A172 (cell line): ENCODE data around the gene RECQL5. TPM values are rescaled to one million over a fixed set of nuclear protein-coding genes. Genes with fewer than 3 reads are reported as not detected.
A peak's percentile ranks its signal among the peaks of the same experiment; 100 is the strongest.

Source experiments
- DNase-seq: peaks from one replicate; pipeline ENCODE4 v3.0.0-alpha.2; 2015; ENCODE audit warnings: low spot score
- total RNA-seq: library from RNA; depleted of rRNA; stranded (reverse); fragments of >200 nt; shearing (Covaris generic); gene quantifications from 2 replicates; pipeline ENCODE4 v1.2.3, GENCODE V29; 2014

RECQL5 gene
- total RNA-seq, 1 experiment from 2014 or later, result 18.0 TPM

DNA sequence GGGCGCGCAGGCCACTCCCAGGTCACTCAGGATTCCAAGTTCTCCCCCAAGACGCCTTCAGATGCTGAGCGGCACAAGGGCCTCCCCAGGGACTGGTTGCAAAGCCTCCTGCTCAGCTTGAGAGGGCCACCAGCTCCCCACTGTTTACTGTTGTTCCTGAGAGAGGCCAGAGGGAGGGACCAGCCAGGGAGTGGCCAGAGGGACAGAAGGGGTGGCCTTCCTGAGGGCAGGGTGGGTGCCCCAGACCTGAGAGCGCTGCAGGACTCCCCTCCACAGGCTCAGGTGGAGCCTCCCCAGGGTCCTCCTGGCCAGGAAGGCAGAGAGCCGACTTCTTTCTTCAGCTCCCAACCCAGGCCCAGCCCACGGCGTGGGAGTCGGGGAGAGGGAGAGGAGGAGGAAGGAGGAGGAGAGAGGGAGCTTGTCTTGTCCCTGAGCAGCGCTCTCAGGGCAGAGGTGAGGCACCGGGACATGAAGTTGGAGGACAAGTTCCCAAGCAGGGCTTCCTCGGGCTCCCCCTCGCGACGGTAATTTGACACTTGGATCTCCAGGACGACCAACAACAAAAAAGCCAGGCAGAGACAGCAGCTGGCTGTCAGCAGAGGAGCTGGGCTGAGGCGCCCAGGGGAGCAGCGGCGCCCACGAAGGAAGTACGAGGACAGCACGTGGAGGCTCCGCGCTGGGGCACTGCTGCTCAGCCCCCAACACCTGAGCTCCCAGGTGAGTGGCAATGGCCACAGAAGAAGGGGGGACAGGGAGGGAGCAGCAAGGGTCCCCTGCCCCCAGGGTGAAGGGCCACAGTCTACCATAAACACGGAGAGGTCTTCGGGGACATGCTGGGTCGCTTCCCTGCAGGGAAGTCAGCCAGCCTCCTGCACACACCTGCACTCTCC, 33.2 kb downstream of the RECQL5 start:
- peak; percentile 87 for DNase-seq

DNA sequence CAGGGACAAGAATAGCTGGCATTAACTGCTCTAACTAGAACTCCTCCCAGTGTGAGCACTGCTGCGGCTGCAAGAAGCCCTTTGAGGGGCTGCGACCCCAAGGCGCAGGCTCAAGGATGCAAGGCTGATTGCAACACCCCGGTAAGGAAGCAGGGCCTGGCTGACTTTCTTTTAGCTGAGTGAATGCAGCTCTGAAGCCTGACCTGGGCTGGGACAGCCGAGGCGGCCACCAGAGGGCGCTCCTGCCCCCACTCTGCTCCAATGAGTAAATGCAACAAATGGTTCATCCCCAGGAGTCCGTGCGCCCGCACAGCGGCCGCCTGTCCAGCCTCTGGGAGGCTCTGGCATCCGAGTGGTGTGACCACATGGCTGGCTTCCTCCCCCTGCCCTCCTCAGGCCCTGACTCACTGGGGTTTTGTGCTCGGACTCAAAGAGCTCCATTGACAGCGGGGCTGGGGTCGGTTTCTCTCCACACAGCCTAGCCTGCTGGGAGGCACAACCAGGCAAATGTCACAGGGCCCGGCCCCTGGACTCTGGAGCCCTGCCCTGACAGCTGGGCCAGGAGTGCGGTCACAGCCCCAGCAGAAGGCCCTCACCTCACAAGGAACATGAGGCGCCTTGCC, 34.0 kb downstream of the RECQL5 start, which contains the start of gene SMIM5:
TSS of gene SMIM5 (plus strand) at position 572 of the 623 bp plus-strand sequence. CDS start 6,768 bp downstream, outside the sequence.
- peak; percentile 81 for DNase-seq

DNA sequence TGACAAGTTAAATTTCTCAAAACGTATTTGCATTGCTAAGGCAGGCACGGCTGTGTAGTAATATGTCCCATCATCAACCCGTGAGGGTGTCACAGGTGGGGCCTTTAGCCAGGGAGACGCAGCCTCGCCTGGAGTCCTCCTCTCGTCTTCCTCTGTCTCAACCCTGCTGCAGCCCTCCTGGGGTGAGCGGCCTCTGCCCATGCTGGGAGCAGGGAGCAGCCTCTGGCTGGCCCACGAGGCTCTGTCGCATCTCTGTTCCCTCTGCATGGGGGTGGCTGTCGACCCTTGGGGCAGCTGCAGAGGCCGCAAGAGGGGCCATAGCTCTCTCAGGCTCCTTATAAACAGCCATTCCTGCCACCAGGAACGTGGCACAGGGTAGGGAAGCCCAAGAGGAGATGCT, 34.5 kb downstream of the RECQL5 start:
- DNase-seq, result no peak

DNA sequence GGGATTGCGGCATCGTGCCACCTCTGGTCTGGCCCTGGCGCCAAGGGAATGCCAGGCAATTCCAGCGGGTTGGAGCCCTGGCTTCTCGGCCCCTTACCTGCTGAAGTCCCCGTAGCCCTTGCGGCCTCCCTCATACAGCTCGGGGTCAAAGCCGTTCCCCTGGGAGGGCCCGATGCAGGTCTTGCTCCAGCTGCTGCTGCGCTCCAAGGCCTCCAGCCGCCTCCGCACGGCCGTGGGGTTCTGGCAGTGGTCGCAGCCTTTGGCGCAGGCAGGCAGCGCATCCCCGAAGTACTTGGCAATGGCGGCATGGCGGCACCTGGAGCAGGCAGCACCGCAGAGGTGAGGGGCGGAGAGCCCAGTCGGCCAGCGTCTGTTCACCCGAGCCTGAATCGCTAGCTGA, 35.6 kb downstream of the RECQL5 start:
- no peak for DNase-seq

DNA sequence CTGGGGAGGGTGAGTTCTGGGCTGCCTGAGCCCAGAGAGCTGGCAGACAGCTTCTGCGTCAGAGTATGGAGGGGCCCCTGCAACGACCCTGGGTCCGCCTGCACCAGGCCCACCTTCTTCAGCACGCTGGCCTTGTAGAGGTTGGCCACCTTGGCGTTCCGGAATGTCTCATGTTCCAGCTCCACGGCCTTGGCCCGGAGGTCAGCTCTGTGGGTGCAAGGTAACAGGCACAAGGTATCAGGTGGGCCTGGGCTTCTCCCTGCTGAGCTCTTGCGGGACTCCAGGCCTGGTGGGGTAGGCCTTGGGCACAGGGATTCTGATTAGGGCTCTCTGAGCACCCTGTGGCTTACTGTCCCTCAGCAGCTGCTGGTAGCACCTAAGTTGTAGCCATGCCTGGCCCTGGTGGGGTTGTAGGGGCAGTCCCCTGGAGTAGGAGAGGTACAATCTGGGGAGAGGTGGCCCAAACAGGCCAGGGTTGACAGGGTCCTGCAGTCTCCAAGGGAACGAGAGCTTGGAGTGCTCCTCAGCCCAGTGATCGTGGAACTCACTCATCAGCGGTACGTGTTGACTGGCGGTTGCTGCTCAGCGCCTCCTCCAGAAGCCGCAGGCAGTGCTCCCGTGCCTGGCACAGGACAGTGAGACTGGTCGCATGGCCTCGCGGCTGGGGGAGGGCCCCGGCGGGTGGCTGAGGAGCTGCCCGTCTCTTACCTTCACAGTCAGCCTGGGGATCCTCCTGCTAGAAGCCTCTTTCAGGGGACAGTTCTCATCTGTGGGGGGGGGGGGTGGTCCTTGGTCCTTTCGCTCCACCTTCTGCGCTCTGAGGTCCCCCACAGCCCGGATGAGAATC, 36.7 kb downstream of the RECQL5 start:
- DNase-seq, result no peak

DNA sequence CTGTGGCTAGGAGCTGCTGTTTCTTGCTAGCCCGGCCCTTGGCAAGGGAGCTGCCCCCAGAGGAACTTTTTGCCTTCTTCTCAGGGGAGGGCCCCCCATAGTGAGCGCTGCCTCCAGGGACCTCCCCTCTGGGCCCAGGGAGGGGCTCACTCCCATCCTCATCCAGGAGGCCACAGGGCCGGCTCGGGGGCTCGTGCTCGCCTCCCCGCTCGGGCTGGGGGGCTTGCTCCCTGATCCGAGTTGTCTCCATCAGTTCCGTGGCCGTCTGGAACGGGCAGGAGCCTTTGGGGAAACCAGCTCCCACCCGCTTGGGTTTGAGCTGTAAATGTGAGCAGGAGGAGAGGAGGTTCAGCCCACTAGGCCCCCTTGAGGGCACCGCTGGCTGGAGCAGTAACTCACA, 37.8 kb downstream of the RECQL5 start:
- no peak for DNase-seq

DNA sequence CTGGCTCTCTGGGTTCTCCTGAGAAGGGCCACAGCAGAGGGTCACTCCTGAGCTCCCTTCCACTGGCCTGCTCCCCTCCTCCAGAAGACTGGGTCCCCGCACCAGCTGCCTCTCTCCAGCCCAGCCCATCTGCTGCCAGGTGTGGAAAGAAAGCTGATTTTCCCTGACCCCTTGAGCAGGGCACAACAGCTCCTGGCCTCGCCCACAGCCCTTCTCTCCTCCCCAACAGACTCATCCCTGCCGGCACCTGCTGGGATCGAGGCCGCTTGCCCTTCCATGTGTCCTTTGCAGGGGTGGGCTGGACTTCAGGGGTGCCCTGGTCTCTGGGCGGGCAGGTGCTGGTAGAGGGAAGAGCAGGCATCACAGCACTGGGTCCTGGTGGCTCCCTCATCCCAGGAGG, 38.5 kb downstream of the RECQL5 start:
- DNase-seq, result no peak

DNA sequence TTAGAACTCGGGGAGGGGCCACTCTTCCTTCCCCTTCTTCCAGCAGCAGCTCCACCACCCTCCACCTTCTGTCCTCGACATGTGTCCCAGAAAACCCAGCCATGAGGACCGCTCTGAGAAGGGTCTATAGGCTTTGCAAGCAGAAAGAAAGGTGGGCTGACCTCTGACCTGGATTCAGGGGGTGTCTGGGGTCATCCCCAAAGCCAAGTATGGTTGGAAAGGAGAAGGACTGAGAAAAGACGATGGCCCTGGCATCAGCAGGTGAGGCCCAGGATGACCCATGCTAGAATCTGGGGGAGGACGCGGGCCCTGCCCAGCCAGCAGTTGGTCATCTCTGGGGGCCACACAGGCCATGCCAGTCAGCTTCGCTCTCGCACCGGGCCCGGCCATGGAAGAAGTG, 39.9 kb downstream of the RECQL5 start:
- no peak for DNase-seq

DNA sequence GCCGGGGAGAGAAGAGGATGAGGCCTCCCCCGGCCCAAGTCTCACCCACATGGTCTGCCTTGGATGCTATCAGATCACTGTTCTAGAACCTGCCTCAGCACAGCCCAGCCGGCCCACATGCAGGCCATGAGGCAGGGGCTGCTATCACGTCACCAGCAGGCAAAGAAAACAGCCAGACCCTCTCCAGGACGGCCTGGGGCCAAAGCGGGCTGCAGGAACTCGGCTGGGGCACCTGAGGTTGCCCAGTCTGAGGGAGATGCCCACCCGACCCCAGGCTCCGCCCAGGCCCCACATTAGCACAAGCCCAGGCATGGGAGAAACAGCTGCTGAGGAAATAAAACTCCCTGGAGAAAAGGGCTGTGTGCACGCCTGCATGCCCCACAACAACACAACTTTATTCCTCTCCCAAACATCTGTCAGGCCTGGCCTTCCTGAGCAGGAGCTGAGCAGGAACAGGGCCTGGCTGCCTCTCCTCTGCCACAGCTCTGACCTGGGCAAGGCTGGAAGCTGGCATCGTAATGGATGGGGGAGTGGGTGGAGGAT, 40.4 kb downstream of the RECQL5 start:
- no peak for DNase-seq

DNA sequence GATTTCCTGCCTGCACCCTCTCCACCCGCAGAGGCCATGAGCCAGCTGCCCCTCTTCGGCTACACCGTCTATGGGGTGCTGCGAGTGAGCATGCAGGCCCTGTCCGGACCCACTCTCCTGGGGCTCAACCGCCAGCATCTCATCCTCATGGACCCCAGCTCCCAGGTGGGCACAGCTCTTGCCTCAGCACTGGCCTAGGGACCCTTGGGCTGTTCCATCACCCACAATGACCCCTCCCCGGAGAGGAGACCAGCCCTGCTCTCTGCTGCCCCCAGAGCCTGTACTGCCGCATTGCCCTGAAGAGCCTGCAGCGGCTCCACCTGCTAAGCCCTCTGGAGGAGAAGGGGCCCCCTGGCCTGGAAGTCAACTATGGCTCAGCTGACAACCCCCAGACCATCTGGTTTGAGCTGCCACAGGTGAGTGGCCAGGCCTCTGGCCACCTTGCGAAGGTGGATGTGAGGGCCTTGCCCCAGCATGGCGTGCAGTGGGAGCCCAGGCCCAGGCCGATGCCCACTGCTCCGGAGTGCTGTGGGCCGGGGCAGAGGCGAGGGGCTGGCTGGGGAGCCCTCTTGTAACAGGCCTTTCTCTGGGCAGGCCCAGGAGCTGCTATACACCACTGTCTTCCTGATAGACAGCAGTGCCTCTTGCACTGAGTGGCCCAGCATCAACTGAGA, 41.0 kb downstream of the RECQL5 start:
- DNase-seq, result peak; percentile 18

DNA sequence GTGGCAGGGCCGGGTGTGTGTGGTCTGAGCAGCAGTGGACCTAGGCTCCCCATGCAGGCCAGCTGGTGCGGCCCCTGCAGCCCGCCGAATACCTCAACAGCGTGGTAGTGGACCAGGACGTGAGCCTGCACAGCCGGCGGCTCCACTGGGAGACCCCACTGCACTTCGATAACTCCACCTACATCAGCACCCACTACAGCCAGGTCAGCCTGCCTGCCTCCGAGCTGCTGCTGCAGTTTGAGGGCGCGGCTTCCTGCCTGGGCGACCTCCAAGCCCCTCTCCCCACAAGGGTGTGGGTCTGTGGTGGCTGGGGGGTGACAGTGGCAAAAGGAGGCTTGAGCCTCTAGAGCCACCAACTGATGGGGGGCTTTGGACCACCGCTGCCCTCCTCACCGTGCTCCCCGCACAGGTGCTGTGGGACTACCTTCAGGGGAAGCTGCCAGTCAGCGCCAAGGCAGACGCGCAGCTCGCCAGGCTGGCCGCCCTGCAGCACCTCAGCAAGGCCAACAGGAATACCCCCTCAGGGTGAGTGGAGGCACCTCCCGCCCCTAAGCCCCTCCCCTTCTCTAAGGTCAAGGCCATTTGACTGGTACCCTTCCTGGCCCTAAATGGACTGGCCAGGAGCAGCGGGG, 42.1 kb downstream of the RECQL5 start:
- no peak for DNase-seq

DNA sequence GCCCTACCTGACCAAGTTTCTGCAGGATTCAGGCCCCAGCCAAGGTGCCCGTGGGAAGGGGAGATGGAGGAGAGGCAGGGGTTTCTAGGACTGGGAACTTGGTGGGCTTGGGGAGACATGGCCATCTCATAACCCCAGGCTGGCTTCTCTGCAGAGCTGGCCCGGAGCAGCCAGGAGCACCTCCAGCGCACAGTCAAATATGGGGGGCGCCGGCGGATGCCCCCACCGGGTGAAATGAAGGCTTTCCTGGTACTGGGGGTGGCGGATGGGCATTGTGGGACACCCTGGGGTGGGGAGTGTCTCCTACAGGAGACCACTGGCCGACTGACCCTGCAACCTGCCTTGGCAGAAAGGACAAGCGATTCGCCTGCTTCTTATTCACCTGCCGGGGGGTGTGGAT, 42.9 kb downstream of the RECQL5 start:
- DNase-seq, result no peak

DNA sequence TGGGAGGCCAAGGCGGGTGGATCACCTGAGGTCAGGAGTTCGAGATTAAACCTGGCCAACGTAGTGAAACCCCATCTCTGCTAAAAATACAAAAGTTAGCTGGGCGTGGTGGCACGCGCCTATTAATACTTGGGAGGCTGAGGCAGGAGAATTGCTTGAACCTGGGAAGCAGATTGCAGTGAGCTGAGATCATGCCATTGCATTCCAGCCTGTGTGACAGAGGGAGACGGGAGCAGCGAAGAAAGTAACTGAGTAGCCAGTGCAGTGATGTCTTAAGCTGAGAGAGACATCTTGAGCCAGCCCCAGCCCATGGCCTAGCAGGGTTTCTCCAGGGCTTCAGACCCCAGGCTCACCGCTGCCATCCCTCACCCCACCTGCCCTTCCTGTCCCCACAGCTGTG, 43.6 kb downstream of the RECQL5 start:
- peak; percentile 23 for DNase-seq

DNA sequence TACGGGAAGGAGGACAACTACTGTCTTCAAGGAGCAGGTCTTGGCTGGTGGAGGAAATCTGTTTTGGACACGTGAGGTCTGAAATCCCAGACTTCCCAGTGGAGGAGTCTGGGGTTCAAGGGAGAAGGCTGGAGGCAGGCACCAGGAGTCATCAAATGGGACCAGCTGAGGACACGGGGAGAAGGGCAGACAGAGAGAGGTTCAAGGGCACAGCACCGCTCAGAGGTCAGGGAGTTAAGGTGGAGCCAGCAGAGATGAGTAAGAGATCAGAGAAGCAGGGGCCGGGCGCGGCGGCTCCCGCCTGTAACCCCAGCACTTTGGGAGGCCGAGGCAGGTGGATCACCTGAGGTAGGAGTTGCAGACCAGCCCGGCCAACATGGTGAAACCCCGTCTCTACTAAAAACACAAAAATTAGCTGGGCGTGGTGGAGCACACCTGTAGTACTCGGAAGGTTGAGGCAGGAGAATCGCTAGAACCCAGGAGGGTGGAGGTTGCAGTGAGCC, 44.1 kb downstream of the RECQL5 start:
- DNase-seq, result no peak

DNA sequence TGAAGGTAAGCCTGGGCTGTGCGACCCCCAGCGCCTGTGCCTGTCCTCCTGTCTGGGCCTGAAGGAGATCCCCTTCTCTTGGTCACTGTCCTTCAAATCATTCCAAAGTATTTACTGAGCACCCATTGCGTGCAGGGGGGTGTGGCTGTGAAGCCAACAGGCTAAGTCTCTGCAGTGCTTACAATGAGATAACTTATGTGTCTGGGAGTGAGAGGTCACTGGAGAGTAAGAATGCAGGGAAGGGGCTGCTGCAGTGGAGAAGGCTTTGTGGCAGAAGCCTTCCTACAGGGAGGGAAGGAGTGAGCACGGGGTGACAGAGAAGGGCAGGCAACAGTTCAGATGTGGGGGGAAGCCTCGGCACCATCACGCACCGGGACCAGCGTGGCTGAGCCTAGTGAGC, 44.9 kb downstream of the RECQL5 start:
- no peak for DNase-seq

DNA sequence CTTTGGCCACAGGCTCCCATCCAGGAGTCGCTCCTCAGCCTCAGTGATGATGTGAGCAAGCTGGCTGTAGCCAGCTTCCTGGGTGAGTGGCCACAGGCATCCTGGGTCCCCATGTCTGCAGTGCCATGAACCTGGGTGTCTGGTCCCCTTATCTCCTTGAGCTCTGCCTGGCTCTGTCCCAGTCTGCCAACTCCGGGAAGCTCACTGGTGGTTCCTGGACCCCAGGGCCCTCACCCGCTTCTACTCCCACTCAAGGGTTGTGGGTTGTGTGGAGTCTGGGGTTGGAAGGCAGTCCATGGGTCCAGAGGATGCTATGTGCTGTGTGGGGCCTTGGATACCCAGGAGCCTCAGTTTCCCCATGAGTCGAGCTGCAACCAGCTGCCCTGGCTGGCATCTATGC, 45.5 kb downstream of the RECQL5 start:
- DNase-seq, result no peak

DNA sequence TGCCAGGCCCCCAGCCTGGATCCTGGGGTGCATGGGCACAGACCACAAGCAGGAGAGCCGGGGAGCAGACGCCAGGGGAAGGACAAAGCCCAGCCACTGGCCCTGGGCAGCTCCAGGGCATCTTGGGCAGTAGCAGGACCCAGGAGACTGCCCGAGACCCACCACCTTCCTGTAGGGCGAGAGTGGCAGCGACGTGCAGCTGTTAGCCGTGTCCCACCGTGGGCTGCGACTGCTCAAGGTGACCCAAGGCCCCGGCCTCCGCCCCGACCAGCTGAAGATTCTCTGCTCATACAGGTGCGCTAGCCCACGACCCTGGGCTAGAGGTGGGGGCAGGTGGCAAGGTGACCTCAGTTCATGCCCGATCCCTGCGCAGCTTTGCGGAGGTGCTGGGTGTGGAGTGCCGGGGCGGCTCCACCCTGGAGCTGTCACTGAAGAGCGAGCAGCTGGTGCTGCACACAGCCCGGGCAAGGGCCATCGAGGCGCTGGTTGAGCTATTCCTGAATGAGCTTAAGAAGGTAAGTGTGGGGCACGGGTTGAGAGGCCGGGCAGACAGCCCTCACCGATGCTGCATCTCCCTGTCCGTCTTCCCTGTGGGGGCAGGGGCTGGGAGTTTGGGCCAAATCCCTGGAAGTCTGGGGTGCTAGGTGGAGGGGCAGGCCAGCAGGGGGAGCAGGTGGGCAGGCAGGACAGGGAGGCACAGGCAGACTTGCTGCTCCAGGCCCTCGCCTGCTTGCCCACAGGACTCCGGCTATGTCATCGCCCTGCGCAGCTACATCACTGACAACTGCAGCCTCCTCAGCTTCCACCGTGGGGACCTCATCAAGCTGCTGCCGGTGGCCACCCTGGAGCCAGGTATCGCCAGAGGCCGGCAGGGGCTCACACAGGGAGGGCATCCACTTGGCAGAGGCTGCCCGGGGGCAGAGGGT, 47.2 kb downstream of the RECQL5 start:
- DNase-seq, result peak; percentile 27

DNA sequence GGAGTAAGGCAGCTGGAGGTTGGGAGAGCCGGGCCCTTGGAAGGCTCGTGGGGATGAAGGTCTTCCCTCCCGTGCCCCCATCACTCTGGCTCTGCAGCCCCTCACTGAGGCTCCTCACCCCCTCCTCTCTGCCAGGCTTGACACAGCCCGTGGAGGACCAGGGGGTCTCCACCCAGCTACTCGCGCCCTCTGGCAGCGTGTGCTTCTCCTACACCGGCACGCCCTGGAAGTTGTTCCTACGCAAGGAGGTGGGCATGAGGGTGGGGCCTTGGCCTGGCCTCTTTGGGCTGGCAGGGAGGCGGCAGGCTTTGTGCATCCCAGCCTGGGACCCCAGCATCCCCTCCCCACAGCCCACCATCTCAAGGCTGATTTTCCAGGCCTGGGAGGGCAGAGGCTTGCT, 49.3 kb downstream of the RECQL5 start:
- DNase-seq, result no peak

DNA sequence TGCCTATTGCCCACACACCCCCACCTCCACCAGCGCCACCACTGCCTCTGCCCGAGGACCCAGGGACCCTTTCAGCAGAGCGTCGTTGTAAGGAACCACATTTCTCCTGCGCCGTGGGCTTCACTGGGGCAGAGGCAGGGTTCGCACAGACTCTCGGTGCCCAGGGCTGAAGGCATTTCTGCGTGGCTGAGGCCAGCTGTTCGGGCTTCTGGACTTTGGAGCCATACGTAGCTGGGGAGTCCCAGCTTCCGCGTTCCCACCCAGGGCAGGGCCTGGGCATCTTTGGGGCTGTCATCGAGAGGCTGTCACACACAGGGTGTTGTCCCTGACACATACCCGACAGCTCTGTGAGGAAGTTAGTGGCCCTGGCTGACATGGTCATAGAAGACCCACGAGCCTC, 49.7 kb downstream of the RECQL5 start:
- no peak for DNase-seq
